Inferior parietal cortex (tissue), 1 donor: ENCODE data around the gene DNM3.

Experiments
- DNase-seq: peaks from one replicate; pipeline ENCODE4 v3.0.0-alpha.2; 2016; ENCODE audit errors: extremely low spot score

Gene DNM3

GRCh38 chr1:172238965-172239364 lies 397.7 kb downstream of the DNM3 start:
- no peak for DNase-seq

GRCh38 chr1:172239901-172240300 lies 398.6 kb downstream of the DNM3 start:
- DNase-seq: peak; percentile 22

DNA sequence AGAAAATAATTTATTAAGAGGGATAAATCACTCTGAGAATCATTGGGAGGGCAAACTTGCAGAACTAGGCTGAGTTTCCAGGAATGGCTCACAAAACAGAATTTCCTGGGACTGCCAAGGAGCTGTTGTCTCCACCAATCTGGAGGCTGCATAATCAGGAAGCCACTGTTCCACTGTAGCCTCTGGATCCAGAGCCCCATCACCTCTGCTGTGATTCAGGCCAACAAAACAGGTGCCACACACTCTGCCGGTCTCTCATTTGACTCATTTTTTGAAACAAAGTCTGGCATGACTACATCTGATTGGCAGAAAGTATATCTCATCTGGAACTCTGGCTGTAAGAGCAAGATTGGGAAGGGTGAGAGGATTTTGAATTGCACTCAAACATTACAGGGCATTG lies 400.2 kb downstream of the DNM3 start:
- no peak for DNase-seq

DNA sequence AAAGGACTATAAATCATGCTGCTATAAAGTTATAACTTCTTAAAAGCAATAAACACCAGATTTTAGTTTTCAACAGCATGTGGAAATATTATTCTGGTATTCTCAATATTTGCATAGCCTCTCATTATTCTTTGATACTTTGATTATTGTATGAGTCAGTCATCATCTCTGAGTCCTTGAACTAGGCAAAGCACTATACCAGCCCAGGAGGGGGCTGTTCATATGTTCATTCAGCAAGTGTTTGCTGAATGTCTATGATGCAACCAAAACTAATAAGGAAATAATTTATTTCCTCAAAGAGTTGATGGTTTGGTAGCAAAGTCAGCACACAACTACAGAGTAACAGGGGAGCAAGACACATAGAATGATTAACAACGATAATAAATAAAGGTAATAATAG lies 403.6 kb downstream of the DNM3 start:
- DNase-seq: no peak

GRCh38 chr1:172245788-172246187 lies 404.5 kb downstream of the DNM3 start:
- DNase-seq: no peak

- DNase-seq: no peak
These were observed 405.5 kb downstream of the DNM3 start for GRCh38 chr1:172246521-172247390.

GRCh38 chr1:172251486-172251885 lies 410.2 kb downstream of the DNM3 start:
- no peak for DNase-seq

DNA sequence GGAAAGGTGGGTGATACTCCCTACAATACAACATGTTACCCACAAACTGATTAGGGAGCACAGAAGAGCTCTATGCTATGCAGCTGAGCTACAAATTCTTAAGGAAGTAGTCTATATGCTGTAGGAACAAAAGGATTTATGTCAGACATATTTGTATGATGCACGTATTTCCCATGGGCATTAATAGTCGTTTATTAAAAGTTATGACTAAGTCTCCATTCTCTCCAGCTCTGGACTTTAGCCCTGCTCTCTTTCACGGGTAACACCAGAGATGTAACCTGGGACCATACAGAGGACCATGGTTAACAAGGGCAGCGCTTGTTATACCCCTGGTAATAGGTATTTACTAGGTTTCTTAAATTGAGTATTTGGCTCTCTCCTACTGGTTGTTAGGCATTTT lies 411.0 kb downstream of the DNM3 start:
- no peak for DNase-seq

DNA sequence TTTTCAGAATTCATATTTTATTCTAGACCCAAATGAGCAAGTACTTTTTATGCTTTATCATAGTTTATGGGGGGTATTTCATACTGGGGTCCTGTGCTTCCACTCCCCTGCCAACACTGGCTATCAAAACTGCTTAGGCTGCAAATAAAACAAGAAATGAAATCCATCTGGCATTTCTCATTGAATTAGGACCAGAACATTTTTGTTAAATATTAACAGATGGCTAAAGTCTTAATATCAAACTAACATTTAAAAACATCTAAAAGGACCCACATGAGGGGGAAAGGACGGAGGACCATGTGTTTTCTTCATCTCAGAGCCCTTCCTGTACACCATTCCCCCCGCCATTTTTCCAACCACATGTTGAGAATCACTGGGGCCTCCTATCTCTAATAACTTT lies 411.7 kb downstream of the DNM3 start:
- no peak for DNase-seq

DNA sequence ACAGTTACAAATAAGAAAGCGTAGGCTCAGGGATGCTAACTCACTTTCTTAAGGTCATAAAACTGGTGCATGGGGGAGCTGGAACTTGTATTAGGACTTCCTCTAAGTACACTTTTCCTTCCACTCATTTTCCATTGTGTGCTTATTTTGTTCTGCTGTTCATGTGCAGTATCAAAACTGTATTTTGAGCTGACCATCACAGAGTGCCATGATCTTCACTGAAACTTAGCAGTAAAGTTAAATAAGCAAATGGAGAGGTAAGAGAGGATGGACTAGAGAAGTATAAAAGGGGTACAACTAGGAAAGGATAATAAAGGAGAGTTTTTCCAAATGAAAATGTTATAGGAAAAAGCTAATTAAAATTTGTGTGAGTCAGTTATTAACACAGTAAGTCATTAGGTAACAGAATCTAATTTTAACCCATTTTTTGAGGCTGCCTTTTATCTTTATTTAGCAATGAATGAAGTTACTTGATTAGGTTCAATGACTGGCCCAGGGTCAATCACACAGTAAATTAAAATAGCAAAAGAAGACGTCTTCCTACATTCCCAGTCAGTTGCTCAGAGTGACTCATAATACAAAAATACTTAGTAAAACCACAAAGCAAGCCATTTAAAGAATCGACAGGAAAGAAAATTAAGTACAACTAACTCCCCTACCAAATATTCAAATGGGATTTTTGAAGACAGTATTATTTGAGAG lies 413.4 kb downstream of the DNM3 start:
- DNase-seq: no peak

- no peak for DNase-seq
These were observed 413.9 kb downstream of the DNM3 start for GRCh38 chr1:172255223-172255560.

DNA sequence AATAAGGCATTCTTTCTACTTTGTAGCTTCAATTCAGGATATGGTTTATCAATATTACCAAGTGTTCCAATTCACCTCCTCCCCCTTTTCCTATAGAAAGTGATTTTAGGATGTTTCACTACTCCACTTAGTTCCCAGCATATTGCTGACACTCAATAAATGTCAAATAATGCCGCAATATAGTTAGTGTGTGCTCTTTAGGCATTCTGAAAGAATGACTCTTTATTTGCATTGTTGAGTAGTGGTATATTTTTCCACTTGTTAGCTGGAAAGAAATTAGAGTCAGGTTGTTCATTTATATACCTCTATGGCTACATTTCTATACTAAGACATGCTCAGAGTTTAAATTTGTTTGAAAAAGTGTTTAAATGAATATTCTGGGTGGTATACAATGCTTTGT lies 424.6 kb downstream of the DNM3 start:
- no peak for DNase-seq

GRCh38 chr1:172266528-172267174 lies 425.4 kb downstream of the DNM3 start:
- no peak for DNase-seq

GRCh38 chr1:172268237-172268636 lies 426.9 kb downstream of the DNM3 start:
- DNase-seq: no peak

DNA sequence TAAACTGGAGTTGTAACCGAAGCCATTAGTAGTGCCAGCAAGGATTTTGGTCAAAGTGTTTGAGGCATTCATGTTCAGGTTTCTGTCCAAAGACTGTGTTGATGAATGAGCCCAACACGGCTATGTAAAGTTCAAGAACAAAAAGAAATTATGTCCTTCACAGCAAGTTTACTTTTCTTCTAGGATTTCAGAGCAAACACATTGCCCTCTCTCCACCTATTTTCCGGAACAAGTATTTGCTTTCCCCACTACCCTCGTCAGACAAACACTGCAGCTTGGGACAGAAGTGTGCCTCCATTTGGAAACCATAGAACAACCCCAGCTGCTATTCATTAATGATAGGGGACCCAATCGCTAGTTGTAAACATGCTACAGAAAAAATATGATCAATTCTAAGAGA lies 427.8 kb downstream of the DNM3 start:
- DNase-seq: no peak

GRCh38 chr1:172269644-172270043 lies 428.3 kb downstream of the DNM3 start:
- no peak for DNase-seq

DNA sequence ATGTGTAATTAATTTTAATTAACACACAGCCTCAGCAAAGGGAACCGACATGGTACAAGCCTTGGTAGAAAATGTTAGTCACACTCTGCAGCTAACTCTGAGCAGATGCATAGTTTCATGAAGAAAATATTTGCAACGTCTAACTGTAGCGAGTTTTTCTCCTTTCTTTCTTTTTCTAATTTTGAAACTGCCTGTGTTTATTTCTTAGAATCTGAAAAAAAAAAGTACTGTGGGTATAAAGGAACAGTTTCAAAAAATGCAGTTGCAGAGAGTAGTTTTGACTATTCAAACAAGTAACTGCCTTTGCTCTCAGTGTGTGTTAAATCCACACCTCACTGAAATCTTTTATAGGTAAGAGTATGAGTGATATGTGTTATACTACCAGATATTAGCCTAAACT lies 429.3 kb downstream of the DNM3 start:
- DNase-seq: peak; percentile 12

DNA sequence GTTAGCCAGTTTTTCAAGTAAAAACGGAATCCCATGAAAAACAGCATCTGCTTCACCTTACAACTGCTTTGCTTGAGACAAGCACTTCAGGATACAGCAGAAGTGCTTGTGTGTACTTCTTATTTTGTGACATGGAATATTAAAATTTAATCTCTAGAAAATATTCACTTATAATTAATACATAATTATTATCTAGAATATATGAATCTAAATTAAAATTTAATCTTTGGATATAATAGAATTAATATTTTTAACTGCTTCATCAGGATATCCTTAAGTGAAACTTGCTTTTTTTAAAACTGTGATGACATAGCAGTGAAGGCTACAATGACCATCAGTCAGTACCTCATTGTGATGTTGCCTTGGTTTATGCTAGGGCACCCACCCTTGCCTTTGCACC lies 430.8 kb downstream of the DNM3 start:
- DNase-seq: no peak

DNA sequence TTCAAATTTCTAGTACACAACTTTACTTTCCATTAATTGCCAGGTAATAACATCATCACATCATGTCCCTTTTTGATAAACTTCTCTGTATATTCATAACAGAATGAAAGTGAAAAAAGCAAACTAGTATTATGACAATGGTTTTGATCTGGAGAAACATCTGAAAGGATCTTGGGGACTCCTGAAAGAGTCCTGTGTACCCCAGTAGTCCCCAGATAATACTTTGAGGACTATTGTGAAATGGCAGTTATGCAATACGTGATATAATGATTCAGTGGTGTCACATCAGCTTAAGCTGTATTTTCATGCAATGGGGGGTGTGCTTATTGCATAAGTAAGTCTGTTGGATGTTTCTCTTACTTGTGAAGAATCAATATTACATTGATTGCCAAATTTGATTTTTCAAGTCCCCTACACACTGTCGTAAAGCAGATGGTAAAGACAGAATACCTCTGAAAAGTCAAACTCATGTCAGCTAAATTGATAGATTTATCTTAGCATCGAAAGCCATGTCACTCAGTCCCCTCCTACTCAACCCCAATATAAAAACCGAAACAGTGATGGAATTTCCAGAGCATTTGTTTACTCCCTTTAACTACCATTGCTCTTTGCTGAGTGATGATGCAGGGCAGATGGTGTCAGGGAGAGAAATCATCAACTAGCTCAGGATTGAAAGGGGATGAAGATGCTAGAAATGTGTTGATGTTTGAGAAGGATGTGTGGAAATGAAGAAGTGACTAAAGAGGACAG lies 432.5 kb downstream of the DNM3 start:
- no peak for DNase-seq

GRCh38 chr1:172275478-172275877 lies 434.2 kb downstream of the DNM3 start:
- DNase-seq: no peak

DNA sequence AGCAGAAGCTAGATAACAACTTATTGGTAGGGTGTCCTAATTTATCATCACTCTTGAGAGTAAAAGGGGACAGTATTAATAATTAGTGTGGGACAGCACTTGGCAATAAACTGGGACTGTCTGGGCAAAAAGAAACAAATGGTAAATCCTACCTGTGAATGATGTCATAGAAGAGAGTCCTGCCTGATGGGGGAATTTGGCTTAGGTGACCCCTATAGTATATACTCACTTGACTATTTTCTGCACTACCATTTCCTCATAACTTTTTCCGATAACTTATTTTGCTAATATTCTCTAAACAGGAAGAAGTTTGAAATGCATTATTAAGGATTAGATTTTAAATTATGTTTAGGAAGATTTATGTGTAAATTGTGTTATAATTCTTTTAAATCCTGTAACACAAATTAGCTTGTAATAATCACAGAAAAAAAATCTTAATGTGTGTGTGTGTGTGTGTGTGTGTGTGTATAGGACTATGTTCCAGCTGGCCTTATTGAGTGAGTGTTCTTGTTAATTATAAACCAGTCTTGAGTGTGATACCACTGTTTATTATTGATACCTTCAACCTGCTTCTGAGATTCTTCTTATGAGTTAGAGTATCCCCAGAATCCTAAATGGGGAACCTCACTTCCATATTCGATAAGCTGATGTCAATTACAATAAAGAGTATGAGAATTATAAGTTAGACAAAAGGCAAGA lies 435.0 kb downstream of the DNM3 start:
- DNase-seq: no peak

DNA sequence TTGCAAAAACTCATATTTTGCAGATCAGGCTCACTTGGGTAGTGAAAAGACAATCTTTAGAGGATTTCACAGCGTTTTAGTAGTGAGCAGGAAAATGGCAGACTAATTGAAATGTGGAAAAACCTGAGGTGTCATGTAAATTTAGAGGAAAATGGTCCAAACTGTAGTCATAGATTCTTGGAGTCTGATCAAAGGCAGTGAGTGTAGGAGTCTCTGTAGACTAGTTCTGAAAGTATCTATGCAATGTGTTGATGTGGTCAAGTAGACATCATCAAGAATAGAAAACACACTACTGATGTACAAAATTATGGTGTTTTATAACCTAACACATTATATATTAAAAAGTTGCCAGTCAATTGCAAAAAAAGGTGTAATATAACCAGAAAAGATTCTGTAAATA lies 436.0 kb downstream of the DNM3 start:
- no peak for DNase-seq
